MM.1S (cell line): ENCODE results near the gene TEX101.

Experiments
- DNase-seq: peaks from one replicate; pipeline ENCODE4 v3.0.0-alpha.2; 2015
- H2AFZ ChIP-seq: fragments of 300-600 bp; sonication (generic); 2 replicates; pipeline ENCODE4 v1.6.0; 2016; ENCODE audit warnings: antibody characterized with exemption, low read length
- H3F3A ChIP-seq: fragments of 300-600 bp; sonication (generic); 2 replicates; pipeline ENCODE4 v1.6.1; 2016; ENCODE audit warnings: mild to moderate bottlenecking, antibody characterized with exemption, low read length, moderate library complexity, mixed read lengths; ENCODE audit not compliant: insufficient read depth
- H3K27ac ChIP-seq: fragments of 300-600 bp; sonication (generic); 2 replicates; pipeline ENCODE4 v1.5.1; 2016; ENCODE audit warnings: mild to moderate bottlenecking, low read length
- H3K27me3 ChIP-seq: fragments of 300-600 bp; sonication (generic); replicated peaks from 2 replicates; pipeline ENCODE4 v1.6.0; 2016; ENCODE audit warnings: low read length; ENCODE audit not compliant: insufficient read depth
- H3K36me3 ChIP-seq: fragments of 300-600 bp; sonication (generic); replicated peaks from 2 replicates; pipeline ENCODE4 v1.6.1; 2016; ENCODE audit warnings: mild to moderate bottlenecking, low read length, mixed read lengths; ENCODE audit not compliant: insufficient read depth
- H3K4me1 ChIP-seq: fragments of 300-600 bp; sonication (generic); 2 replicates; pipeline ENCODE4 v1.6.1; 2016; ENCODE audit warnings: low read length, mixed read lengths
- H3K4me2 ChIP-seq: fragments of 300-600 bp; sonication (generic); 2 replicates; pipeline ENCODE4 v1.6.0; 2016; ENCODE audit warnings: low read depth, low read length
- H3K4me3 ChIP-seq: fragments of 300-600 bp; sonication (generic); 2 replicates; pipeline ENCODE4 v1.5.1; 2016; ENCODE audit warnings: low read length, mixed read lengths
- H3K79me2 ChIP-seq: fragments of 300-600 bp; sonication (generic); 2 replicates; pipeline ENCODE4 v1.6.1; 2016; ENCODE audit warnings: mixed run types, low read length, mixed read lengths
- H3K9ac ChIP-seq: fragments of 300-600 bp; sonication (generic); 2 replicates; pipeline ENCODE4 v1.6.1; 2016; ENCODE audit warnings: low read length, mixed read lengths
- H3K9me2 ChIP-seq: fragments of 300-600 bp; sonication (generic); replicated peaks from 2 replicates; pipeline ENCODE4 v1.6.1; 2016; ENCODE audit warnings: mild to moderate bottlenecking, low read length, mixed read lengths; ENCODE audit not compliant: insufficient read depth
- H3K9me3 ChIP-seq: fragments of 300-600 bp; sonication (generic); replicated peaks from 2 replicates; pipeline ENCODE4 v1.6.1; 2016; ENCODE audit warnings: mild to moderate bottlenecking, low read length, mixed read lengths; ENCODE audit not compliant: insufficient read depth
- H4K20me1 ChIP-seq: fragments of 300-600 bp; sonication (generic); 2 replicates; pipeline ENCODE4 v1.6.1; 2016; ENCODE audit warnings: mild to moderate bottlenecking, low read length, moderate library complexity, mixed read lengths; ENCODE audit not compliant: insufficient read depth
- EZH2 ChIP-seq: fragments of 300-600 bp; sonication (generic); optimal IDR thresholded peaks from 2 replicates; pipeline ENCODE3; 2017; ENCODE audit warnings: low read depth, mild to moderate bottlenecking, antibody characterized with exemption, low read length, mixed read lengths
- EZH2phosphoT487 ChIP-seq: fragments of 300-600 bp; sonication (generic); IDR thresholded peaks from 2 replicates; pipeline ENCODE4 v1.6.1; 2018; ENCODE audit warnings: antibody characterized with exemption, low read length
- TF ChIP-seq, protein P1 (sequence below): fragments of 300-600 bp; sonication (generic); IDR thresholded peaks from 2 replicates; pipeline ENCODE4 v1.5.1; 2016; ENCODE audit warnings: antibody characterized with exemption, low read length, mixed read lengths

TEX101 gene

DNA sequence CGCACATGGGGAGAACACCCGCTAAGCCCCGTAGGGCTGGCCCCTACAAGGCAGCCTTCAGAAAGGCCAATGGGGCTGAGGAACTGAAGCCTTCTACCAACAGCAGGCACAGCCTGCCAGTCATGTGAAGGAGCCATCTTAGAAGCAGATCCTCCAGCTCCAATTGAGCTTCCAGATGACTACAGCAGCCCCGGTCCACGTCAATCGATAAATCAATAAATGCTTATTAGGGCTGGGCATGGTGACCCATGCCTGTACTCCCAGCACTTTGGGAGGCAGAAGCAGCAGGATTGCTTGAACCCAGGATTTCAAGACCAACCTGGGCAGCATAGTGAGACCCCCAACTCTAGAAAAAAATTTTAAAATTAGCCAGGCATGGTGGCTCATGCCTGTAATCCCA is 23.0 kb downstream of the TEX101 start:
- no peak for DNase-seq
- no peak overlapping the region for H3K27ac ChIP-seq
- TF ChIP-seq EZH2phosphoT487 = no peak
- TF ChIP-seq, protein P1, sequence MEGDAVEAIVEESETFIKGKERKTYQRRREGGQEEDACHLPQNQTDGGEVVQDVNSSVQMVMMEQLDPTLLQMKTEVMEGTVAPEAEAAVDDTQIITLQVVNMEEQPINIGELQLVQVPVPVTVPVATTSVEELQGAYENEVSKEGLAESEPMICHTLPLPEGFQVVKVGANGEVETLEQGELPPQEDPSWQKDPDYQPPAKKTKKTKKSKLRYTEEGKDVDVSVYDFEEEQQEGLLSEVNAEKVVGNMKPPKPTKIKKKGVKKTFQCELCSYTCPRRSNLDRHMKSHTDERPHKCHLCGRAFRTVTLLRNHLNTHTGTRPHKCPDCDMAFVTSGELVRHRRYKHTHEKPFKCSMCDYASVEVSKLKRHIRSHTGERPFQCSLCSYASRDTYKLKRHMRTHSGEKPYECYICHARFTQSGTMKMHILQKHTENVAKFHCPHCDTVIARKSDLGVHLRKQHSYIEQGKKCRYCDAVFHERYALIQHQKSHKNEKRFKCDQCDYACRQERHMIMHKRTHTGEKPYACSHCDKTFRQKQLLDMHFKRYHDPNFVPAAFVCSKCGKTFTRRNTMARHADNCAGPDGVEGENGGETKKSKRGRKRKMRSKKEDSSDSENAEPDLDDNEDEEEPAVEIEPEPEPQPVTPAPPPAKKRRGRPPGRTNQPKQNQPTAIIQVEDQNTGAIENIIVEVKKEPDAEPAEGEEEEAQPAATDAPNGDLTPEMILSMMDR = no peak
- TF ChIP-seq EZH2 = no peak

DNA sequence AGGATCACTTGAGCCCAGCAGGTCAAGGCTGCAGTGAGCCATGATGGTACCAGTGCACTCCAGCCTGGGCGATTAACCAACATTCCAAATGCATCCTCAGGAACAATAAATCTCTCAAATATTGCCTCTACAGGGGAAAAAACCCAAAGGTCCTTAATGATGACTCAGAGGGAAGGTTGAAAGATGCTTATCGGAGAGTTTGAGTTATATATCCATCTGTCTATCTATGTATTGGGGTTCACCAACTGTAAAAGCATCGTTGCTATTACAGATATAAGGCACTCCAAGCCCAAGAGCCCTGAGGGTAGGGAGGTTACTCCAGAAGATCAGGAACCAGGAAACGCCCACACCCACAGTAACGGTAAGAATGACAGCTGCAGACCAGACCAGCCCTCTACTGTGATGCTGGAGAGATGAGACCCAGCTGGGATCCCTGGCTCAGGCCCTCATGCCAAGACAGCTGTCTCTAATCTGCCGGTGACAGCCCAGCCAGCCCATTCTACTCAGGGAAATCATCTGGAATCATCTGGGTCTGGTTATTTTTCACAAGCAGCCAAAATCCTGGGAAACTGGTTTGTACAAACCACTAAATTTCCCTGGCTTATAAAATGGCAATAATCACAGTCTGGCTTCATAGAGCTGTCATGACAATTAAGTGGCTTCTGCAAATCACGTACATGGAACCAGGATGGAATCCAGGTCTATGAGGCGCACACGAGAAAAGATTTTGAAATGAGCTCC is 23.8 kb downstream of the TEX101 start:
- Histone ChIP-seq H3K79me2 (no peaks in the 10 kb centered on the region), H3F3A (no peaks in the 10 kb centered on the region), H3K4me3 (no peak overlapping the region), H3K9ac (no peak overlapping the region), H3K9me3 (no peaks in the 10 kb centered on the region), H3K4me1 (no peaks in the 10 kb centered on the region), H3K36me3 (no peaks in the 10 kb centered on the region), H3K27ac (no peak overlapping the region), H2AFZ (no peak overlapping the region), H3K4me2 (no peak overlapping the region), H3K27me3 (peaks cover 5% of the 10 kb centered on the region), H3K9me2 (no peaks in the 10 kb centered on the region), H4K20me1 (no peaks in the 10 kb centered on the region)
- DNase-seq = no peak
- TF ChIP-seq, protein P1 = no peak
- no peak for TF ChIP-seq EZH2phosphoT487
- no peak for TF ChIP-seq EZH2

More for the DNA sequence above, 23.0 kb downstream of the TEX101 start:
- Histone ChIP-seq H2AFZ (no peak overlapping the region), H3K4me1 (no peaks in the 10 kb centered on the region), H3K9me2 (no peaks in the 10 kb centered on the region), H3K27me3 (peaks cover 5% of the 10 kb centered on the region), H3K4me3 (no peak overlapping the region), H3K79me2 (no peaks in the 10 kb centered on the region), H3F3A (no peaks in the 10 kb centered on the region), H3K36me3 (no peaks in the 10 kb centered on the region), H3K4me2 (no peak overlapping the region), H3K9me3 (no peaks in the 10 kb centered on the region), H3K9ac (no peak overlapping the region), H4K20me1 (no peaks in the 10 kb centered on the region)

DNA sequence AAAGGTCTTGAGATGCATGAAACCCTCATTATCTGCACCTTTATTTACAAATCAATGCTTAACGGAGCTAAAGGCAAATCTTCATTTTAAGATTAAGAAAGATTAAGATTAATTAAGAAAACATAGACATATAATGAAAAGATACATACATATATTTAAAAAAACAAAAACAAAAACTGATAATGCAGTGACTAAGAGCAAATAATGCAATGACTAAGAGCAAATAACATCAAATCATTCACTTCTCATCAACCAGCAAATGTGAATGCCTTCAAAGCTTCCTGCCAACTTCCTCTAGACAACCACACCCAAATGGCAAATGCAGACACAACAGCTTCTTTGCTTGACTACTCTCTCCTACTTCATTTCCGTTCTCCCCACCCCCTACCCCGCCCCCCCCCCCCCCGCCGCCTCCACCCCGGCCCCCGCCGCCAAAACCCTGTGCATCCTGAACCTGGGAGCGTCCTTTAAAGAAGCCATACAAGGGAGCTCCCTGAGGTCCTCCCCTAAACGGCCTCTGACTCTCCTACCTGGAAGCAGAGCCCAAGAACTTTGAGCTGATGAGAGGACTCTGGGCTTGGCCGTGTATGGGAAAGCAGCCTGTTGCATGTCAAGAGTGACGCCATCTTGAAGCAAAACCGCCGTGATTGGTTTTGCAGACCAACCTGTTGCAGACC is 24.5 kb downstream of the TEX101 start:
- Histone ChIP-seq H3K9me2 (no peaks in the 10 kb centered on the region), H3K4me2 (no peak overlapping the region), H3K9me3 (no peaks in the 10 kb centered on the region), H3K4me3 (no peak overlapping the region), H2AFZ (no peak overlapping the region), H4K20me1 (no peaks in the 10 kb centered on the region), H3K4me1 (no peaks in the 10 kb centered on the region), H3K27ac (no peak overlapping the region), H3K27me3 (peaks cover 5% of the 10 kb centered on the region; the same call in 1 of the 2 replicates), H3K79me2 (no peaks in the 10 kb centered on the region), H3K36me3 (no peaks in the 10 kb centered on the region), H3K9ac (no peak overlapping the region), H3F3A (no peaks in the 10 kb centered on the region)
- DNase-seq = no peak
- TF ChIP-seq EZH2 (no peak), EZH2phosphoT487 (no peak)
- TF ChIP-seq, protein P1 = no peak
